Activated T-helper 1 cell treated with anti-CD3 and anti-CD28 coated beads, Interleukin-12 subunit alpha, Interleukin-12 subunit beta, Interleukin-2, Interleukin-4 antibody, amounts not matched to agents 30 ng/mL and 10 ng/mL and 1 ng/mL, durations not matched to agents 14 hours and 24 hours and 36 hours (primary cell): Measurements from ENCODE around the gene CUBN. TPM values are rescaled to one million over a fixed set of nuclear protein-coding genes. Genes with fewer than 3 reads are reported as not detected.

ENCODE experiments used
- DNase-seq: peaks from one replicate; pipeline ENCODE4 v3.0.0; 2021; ENCODE audit warnings: low spot score
- H3K27ac Mint-ChIP-seq: one replicate; pipeline ENCODE4 v1.8.0; 2021; ENCODE audit warnings: mild to moderate bottlenecking, mixed read lengths
- H3K27me3 Mint-ChIP-seq: one replicate; pipeline ENCODE4 v1.8.0; 2022; ENCODE audit warnings: mild to moderate bottlenecking, moderate library complexity, mixed read lengths; ENCODE audit not compliant: insufficient read depth
- H3K36me3 Mint-ChIP-seq: one replicate; pipeline ENCODE4 v1.8.0; 2021; ENCODE audit warnings: low read depth, mixed read lengths
- H3K4me1 Mint-ChIP-seq: one replicate; pipeline ENCODE4 v1.8.0; 2021; ENCODE audit warnings: low read depth, mixed read lengths
- H3K4me3 Mint-ChIP-seq: one replicate; pipeline ENCODE4 v1.8.0; 2021; ENCODE audit warnings: mild to moderate bottlenecking, moderate library complexity, mixed read lengths
- H3K9me3 Mint-ChIP-seq: one replicate; pipeline ENCODE4 v1.8.0; 2021; ENCODE audit warnings: mixed read lengths
- intact Hi-C: fragments of 100-400 bp; cut with micrococcal nuclease; formaldehyde crosslinking; loops from one replicate; pipeline ENCODE4 v1.15.1; 2024
- total RNA-seq: library from RNA; stranded (reverse); gene quantifications from 2 replicates; pipeline ENCODE4 v1.2.3, GENCODE V29; 2022

CUBN gene
- total RNA-seq, 1 donor from 2014 or later = 0.21 TPM

GRCh38 chr10:16795410-16796073 lies 334.1 kb downstream of the CUBN start:
- intact Hi-C loops = no loop called here
- Mint-ChIP-seq H3K27ac (no peak overlapping the region), H3K36me3 (peaks cover 32% of the 10 kb centered on the region), H3K4me1 (peaks cover 32% of the 10 kb centered on the region), H3K9me3 (peaks cover 7% of the 10 kb centered on the region), H3K4me3 (no peak overlapping the region), H3K27me3 (no peaks in the 10 kb centered on the region)
- no peak for DNase-seq

- intact Hi-C loops = no loop called here
Measured at GRCh38 chr10:16794005-16794404, 335.6 kb downstream of the CUBN start.

DNA sequence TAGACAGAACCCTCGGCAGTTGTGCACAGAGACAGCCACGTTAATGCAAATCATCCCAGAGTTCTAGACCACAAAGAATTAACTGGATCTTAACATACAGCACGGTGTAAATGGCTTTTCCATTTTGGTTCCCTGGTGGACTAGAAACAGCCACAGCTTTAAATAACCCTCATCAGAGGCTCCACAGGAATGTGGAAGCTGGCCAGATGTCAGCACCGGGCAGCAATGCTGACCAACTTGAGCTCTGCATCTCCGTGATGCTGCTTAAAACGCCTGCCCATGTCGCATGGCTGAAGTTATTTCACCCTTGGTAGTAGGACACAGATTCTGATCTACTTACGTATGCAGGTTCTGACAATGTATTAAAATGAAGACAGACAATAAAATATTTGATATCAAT lies 336.9 kb downstream of the CUBN start:
- Mint-ChIP-seq H3K4me1 (peaks cover 41% of the 10 kb centered on the region), H3K9me3 (peaks cover 20% of the 10 kb centered on the region), H3K36me3 (peaks cover 44% of the 10 kb centered on the region), H3K27me3 (no peaks in the 10 kb centered on the region), H3K27ac (no peak overlapping the region), H3K4me3 (no peak overlapping the region)
- DNase-seq = no peak
- intact Hi-C loops = no loop called here

More at GRCh38 chr10:16794005-16794404, 335.6 kb downstream of the CUBN start:
- Mint-ChIP-seq H3K9me3 (peaks cover 17% of the 10 kb centered on the region), H3K36me3 (peaks cover 44% of the 10 kb centered on the region), H3K27me3 (no peaks in the 10 kb centered on the region), H3K27ac (no peak overlapping the region), H3K4me3 (no peak overlapping the region), H3K4me1 (peaks cover 29% of the 10 kb centered on the region)
- no peak for DNase-seq

- Mint-ChIP-seq H3K36me3 (peaks cover 50% of the 10 kb centered on the region), H3K4me1 (peaks cover 42% of the 10 kb centered on the region), H3K9me3 (peaks cover 28% of the 10 kb centered on the region), H3K27ac (no peak overlapping the region), H3K4me3 (no peak overlapping the region), H3K27me3 (no peaks in the 10 kb centered on the region)
- intact Hi-C loops = loop anchor here (2.0 to 5.0 kb wide), 2 partner anchors 19 to 238 kb away; no protein-coding TSS in a partner anchor
- DNase-seq = no peak
Measured at GRCh38 chr10:16789765-16790164, 339.8 kb downstream of the CUBN start.

DNA sequence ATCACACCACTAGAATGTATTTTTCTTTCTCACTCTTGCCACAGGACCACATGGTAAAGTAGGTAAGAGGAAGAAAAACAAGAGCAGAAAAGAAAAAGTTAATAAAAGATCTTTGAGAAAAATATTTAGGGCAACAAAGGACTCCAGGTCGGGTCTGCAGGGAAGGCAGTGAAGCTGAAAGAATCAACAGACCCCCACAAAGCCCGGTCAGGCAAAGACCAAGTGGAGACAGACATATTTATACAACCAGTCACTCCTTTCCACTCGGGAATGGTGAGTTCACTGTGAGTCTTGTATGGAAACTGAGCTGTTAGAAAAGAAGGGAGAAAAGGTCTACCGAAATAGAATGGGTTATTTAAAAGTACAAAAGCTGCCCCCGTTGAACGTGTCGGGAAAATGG lies 340.4 kb downstream of the CUBN start:
- Mint-ChIP-seq H3K4me1 (peaks cover 48% of the 10 kb centered on the region), H3K4me3 (no peak overlapping the region), H3K27ac (no peak overlapping the region), H3K9me3 (peaks cover 28% of the 10 kb centered on the region), H3K36me3 (peaks cover 53% of the 10 kb centered on the region), H3K27me3 (no peaks in the 10 kb centered on the region)
- intact Hi-C loops = loop anchor here (2.0 to 5.0 kb wide), 2 partner anchors 20 to 238 kb away; no protein-coding TSS in a partner anchor
- no peak for DNase-seq

GRCh38 chr10:16788778-16789177 lies 340.8 kb downstream of the CUBN start:
- H3K4me1 Mint-ChIP-seq = peaks cover 51% of the 10 kb centered on the region
- DNase-seq = no peak
- H3K27ac Mint-ChIP-seq = peak overlapping the region; percentile 66
- H3K36me3 Mint-ChIP-seq = peaks cover 54% of the 10 kb centered on the region
- H3K27me3 Mint-ChIP-seq = no peaks in the 10 kb centered on the region
- no peak overlapping the region for H3K4me3 Mint-ChIP-seq
- intact Hi-C loops = loop anchor here (2.0 to 5.0 kb wide), 2 partner anchors 20 to 239 kb away; no protein-coding TSS in a partner anchor
- peaks cover 28% of the 10 kb centered on the region for H3K9me3 Mint-ChIP-seq

DNA sequence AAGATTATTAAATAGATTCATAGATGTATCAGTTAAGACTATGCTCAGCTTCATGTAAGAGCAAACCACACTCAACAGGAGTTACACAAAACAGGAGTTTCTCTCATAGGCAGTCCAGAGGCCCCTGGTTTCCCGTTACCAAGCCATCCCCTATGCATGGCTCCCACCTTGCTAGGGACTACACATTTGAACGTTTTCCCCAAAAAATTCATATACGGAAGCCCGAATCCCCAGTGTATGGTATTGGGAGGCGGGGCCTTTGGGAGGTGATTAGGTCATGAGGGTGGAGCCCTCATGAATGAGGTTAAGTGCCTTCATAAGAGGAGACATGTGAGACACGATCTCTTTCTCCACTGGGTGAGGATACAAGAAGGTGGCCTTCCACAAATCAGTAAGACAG lies 341.5 kb downstream of the CUBN start:
- H3K4me3 Mint-ChIP-seq = peak overlapping the region; percentile 49
- no peak for DNase-seq
- peaks cover 49% of the 10 kb centered on the region for H3K36me3 Mint-ChIP-seq
- H3K27me3 Mint-ChIP-seq = no peaks in the 10 kb centered on the region
- intact Hi-C loops = loop anchor here (2.0 to 5.0 kb wide), 2 partner anchors 21 to 239 kb away; no protein-coding TSS in a partner anchor
- H3K9me3 Mint-ChIP-seq = peaks cover 25% of the 10 kb centered on the region
- H3K4me1 Mint-ChIP-seq = peaks cover 51% of the 10 kb centered on the region
- peak overlapping the region; percentile 80 for H3K27ac Mint-ChIP-seq

GRCh38 chr10:16787361-16787791 lies 342.2 kb downstream of the CUBN start:
- H3K27me3 Mint-ChIP-seq = no peaks in the 10 kb centered on the region
- H3K4me3 Mint-ChIP-seq = peak overlapping the region; percentile 49
- H3K36me3 Mint-ChIP-seq = peaks cover 48% of the 10 kb centered on the region
- peak overlapping the region; percentile 80 for H3K27ac Mint-ChIP-seq
- H3K4me1 Mint-ChIP-seq = peaks cover 51% of the 10 kb centered on the region
- DNase-seq = peak; percentile 49
- intact Hi-C loops = loop anchor here (1.0 to 5.0 kb wide), 3 partner anchors 8 to 240 kb away; partner anchors contain the start of gene RSU1
- peaks cover 24% of the 10 kb centered on the region for H3K9me3 Mint-ChIP-seq

DNA sequence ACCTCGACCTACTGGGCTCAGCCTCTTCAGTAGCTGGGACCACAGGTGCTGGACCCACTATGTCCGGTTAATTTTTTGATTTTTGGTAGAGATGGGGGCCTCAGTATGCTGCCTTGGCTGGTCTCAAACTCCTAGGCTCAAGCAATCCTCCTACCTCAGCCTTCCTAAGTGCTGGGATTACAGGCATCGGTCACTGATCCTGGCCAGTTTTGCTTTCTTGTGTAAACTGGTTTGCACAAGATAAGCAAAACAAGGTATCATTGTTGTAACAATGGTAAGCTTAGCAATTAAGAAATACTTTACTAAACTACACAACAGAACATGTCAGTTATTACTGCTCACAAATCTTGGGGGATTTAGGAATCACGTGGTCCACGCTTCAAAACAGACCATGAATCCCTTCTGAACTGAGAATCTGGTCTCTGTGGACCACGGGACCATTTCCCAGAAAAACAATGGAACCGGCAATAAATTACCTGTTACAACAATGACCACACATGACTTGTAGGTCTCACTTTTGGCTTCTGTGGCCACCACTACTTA lies 349.2 kb downstream of the CUBN start:
- peaks cover 26% of the 10 kb centered on the region for H3K36me3 Mint-ChIP-seq
- no peak overlapping the region for H3K4me3 Mint-ChIP-seq
- no peak for DNase-seq
- no peak overlapping the region for H3K27ac Mint-ChIP-seq
- no peaks in the 10 kb centered on the region for H3K27me3 Mint-ChIP-seq
- no peaks in the 10 kb centered on the region for H3K9me3 Mint-ChIP-seq
- intact Hi-C loops = no loop called here
- peaks cover 37% of the 10 kb centered on the region for H3K4me1 Mint-ChIP-seq

- Mint-ChIP-seq H3K27me3 (no peaks in the 10 kb centered on the region), H3K9me3 (no peaks in the 10 kb centered on the region), H3K4me3 (no peak overlapping the region), H3K27ac (peak overlapping the region; percentile 50), H3K4me1 (peaks cover 30% of the 10 kb centered on the region), H3K36me3 (peaks cover 20% of the 10 kb centered on the region)
- intact Hi-C loops = loop anchor here (1.0 to 10.0 kb wide), 10 partner anchors 8 to 919 kb away; partner anchors contain the start of genes MINDY3, PTER and RSU1
- no peak for DNase-seq
Measured at GRCh38 chr10:16779384-16779915, 350.2 kb downstream of the CUBN start.

DNA sequence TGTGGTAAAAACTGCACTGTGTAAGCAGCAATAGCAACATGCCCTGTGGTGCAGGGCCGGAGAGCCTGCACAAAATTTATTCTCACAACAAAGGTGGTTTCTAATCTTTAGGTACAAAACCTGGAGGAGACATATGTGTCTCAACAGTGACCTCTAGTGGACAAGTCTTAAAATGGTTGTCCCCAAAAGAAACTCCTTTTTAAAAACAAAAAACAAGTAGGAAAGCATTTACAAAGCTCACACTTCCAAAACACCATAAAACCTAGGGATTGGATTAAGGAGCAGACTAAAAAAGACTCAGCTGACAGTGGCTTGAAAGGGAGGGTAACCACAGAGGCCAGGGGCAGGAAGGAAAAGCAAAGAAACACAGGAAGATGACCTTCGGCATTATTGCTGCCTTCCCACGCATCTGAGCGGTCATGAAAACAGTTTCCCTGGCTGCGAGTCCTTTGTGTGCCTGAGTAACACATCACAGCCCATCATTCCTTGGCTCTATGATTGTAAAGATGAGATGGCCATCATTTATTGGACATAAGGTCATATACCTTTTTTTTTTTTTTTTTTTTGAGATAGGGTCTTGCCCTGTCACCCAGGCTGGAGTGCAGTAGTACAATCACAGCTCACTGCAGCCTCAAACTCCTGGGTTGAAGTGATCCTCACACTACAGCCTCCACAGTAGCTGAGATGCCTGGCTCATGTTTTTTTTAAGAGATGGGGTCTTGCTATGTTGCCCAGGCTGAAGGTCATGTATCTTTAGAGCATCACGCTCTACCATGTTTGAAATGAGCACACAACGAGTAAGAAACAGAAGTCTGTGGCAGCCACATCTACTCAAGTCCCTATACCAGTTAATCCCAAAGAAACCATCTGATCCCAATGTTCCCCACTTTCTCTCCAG lies 351.9 kb downstream of the CUBN start:
- no peaks in the 10 kb centered on the region for H3K27me3 Mint-ChIP-seq
- no peak overlapping the region for H3K4me3 Mint-ChIP-seq
- H3K27ac Mint-ChIP-seq = peak overlapping the region; percentile 62
- intact Hi-C loops = loop anchor here (1.0 to 10.0 kb wide), 5 partner anchors 130 to 875 kb away; no protein-coding TSS in a partner anchor
- no peaks in the 10 kb centered on the region for H3K9me3 Mint-ChIP-seq
- H3K36me3 Mint-ChIP-seq = peaks cover 13% of the 10 kb centered on the region
- H3K4me1 Mint-ChIP-seq = peaks cover 24% of the 10 kb centered on the region
- DNase-seq = no peak

- intact Hi-C loops = loop anchor here (1.0 to 10.0 kb wide), 4 partner anchors 130 to 875 kb away; no protein-coding TSS in a partner anchor
- DNase-seq = no peak
- Mint-ChIP-seq H3K4me1 (peaks cover 24% of the 10 kb centered on the region), H3K27ac (no peak overlapping the region), H3K4me3 (no peak overlapping the region), H3K9me3 (no peaks in the 10 kb centered on the region), H3K36me3 (peaks cover 11% of the 10 kb centered on the region), H3K27me3 (no peaks in the 10 kb centered on the region)
Measured at GRCh38 chr10:16776896-16777295, 352.7 kb downstream of the CUBN start.
